Measurements from ENCODE around the gene ABCG4. TPM values are rescaled to one million over a fixed set of nuclear protein-coding genes. Genes with fewer than 3 reads are reported as not detected.
A peak's percentile ranks its signal among the peaks of the same experiment; 100 is the strongest.

Gene ABCG4
- total RNA-seq, 1 experiment from 2014 or later, result 0.24 TPM

DNA sequence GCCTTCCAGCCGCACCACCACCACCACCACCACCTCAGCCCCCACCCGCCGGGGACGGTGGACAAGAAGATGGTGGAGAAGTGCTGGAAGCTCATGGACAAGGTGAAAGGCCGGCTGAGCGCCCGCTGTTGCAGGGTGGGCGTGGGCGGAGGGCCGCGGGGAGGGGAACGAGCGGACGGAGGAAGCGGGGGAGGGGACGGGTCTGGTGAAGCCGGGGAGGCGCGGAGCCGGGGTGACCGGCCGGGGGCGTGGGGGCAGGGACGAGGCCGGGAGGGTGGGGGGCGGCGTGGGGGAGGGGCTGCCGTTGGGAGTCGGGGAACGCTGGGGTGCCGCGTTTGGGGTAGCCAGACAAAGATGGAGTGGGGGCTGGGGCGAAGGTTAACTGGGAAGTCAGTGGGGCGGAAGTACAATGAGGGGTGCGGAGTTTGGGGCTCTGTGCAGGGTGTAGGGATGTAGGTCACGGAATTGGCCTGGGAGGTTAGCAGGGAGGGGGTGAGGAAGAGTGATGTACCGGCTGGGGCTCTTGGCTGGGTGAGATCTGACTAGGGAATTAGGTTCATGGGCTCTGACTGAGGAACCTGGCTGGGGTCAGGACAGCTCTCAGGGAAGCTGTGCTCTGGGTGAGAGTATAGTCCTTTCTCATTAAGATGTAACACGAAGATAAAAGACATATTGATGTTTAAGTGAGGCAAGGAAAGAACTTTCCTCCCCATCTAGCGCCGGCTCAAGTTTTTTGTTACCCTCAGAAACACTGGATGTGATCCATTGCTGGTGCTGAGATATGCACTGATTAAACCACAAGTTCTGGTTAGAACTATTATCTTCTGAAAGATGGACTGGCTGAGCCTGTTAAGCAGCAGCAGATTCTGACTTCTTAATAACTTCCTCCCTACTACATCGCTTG lies 57.9 kb downstream of the ABCG4 start:
- DNase-seq (ENCODE audit: low read depth), result peak; percentile 14

DNA sequence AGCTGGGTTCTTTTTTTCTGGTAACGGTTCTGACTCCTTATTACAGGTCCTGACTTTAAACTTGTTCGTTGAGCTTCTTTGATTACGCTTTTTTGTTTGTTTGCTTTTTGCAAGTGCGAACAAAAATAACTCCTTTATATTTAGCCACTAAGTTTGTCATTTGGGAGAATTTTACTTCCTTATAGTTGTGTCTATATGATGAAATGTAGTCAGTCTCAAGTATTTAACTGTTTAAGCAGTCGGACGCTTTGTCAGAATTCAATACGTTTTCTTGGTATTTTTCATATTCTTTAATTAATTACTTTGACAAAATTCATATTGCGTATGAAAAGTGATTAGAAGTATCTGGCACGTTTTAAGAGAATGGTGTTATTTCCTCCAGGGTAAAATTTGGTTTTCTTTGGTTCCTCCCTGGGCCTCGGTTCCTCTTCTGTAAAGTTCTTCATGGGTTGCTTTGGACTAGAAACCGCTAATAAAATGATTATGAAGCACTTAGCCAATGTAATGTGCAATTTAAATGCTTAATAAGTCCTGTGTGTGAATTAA lies 58.6 kb downstream of the ABCG4 start:
- no peak for DNase-seq (ENCODE audit: low read depth)

DNA sequence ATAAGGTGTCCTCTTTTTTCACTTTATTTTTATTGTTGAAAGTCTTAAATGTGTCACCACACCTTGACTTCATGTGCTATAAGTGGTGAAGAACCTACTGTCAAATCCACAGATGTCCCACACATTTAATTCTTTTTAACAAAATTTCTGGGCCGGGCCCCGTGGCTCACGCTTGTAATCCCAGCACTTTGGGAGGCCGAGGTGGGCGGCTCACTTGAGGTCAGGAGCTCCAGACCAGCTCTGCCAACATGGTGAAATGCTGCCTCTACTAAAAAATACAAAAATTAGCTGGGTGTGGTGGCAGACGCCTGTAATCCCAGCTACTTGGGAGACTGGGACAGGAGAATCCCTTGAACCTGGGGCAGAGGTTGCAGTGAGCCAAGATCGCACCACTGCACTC lies 60.3 kb downstream of the ABCG4 start:
- DNase-seq (ENCODE audit: low read depth), result no peak

DNA sequence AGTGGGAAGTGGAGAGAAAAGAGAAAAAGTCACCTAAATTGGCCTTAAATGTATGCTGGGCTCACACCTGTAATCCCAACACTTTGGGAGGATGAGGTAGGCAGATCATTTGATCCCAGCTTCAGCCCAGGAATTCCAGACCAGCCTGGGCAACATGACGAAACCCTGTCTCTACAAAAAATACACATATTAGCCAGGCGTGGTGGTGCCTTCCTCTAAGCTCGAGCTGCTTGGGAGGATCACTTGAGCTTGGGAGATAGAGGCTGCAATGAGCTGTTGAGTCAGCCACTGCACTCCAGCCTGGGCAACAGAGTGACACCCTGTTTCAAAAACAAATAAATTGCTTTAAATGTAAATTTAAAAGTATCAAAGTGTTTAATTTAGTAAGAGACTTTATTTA lies 61.2 kb downstream of the ABCG4 start:
- no peak for DNase-seq (ENCODE audit: low read depth)

Other genes starting within 250 kb of the ABCG4 start
- gene BCL9L, start 223.1 kb upstream of the ABCG4 start, total RNA-seq (2014; rRNA removed; shearing (Covaris generic)), result 11.1 and 13.8 TPM in 2 replicates
- not detected in 2 replicates for gene UPK2, start 192.8 kb upstream of the ABCG4 start, total RNA-seq (2014; rRNA removed; shearing (Covaris generic))
- not detected in 2 replicates for gene FOXR1, start 177.3 kb upstream of the ABCG4 start, total RNA-seq (2014; rRNA removed; shearing (Covaris generic))
- 7.2 and 8.1 TPM in 2 replicates for gene CENATAC, start 150.9 kb upstream of the ABCG4 start, total RNA-seq (2014; rRNA removed; shearing (Covaris generic))
- 2,312 and 2,810 TPM in 2 replicates for gene RPS25, start 130.7 kb upstream of the ABCG4 start, total RNA-seq (2014; rRNA removed; shearing (Covaris generic))
- 135 and 150 TPM in 2 replicates for gene TRAPPC4, start 130.3 kb upstream of the ABCG4 start, total RNA-seq (2014; rRNA removed; shearing (Covaris generic))
- 18.6 and 19.7 TPM in 2 replicates for gene SLC37A4, start 118.2 kb upstream of the ABCG4 start, total RNA-seq (2014; rRNA removed; shearing (Covaris generic))
- gene HYOU1, start 91.8 kb upstream of the ABCG4 start, total RNA-seq (2014; rRNA removed; shearing (Covaris generic)), result 106 and 115 TPM in 2 replicates
- gene VPS11, start 81.2 kb upstream of the ABCG4 start, total RNA-seq (2014; rRNA removed; shearing (Covaris generic)), result 19.1 and 24.6 TPM in 2 replicates
- gene HMBS, start 64.2 kb upstream of the ABCG4 start, total RNA-seq (2014; rRNA removed; shearing (Covaris generic)), result 14.3 and 17.1 TPM in 2 replicates
- 41.6 and 44.0 TPM in 2 replicates for gene DPAGT1, start 47.2 kb upstream of the ABCG4 start, total RNA-seq (2014; rRNA removed; shearing (Covaris generic))
- 3.2 and 4.8 TPM in 2 replicates for gene C2CD2L, start 41.7 kb upstream of the ABCG4 start, total RNA-seq (2014; rRNA removed; shearing (Covaris generic))
- gene HINFP, start 27.5 kb upstream of the ABCG4 start, total RNA-seq (2014; rRNA removed; shearing (Covaris generic)), result 13.2 and 16.5 TPM in 2 replicates
- 4.9 and 5.6 TPM in 2 replicates for gene NLRX1, start 19.7 kb downstream of the ABCG4 start, total RNA-seq (2014; rRNA removed; shearing (Covaris generic))
- gene NHERF4, start 36.4 kb downstream of the ABCG4 start, total RNA-seq (2014; rRNA removed; shearing (Covaris generic)), result not detected in 2 replicates
- gene CBL, start 57.3 kb downstream of the ABCG4 start, total RNA-seq (2014; rRNA removed; shearing (Covaris generic)), result 12.7 and 14.1 TPM in 2 replicates
- 57.2 and 91.7 TPM in 2 replicates for gene MCAM, start 168.1 kb downstream of the ABCG4 start, total RNA-seq (2014; rRNA removed; shearing (Covaris generic))
- gene RNF26, start 185.5 kb downstream of the ABCG4 start, total RNA-seq (2014; rRNA removed; shearing (Covaris generic)), result 9.0 and 9.1 TPM in 2 replicates
- gene C1QTNF5, start 191.8 kb downstream of the ABCG4 start, total RNA-seq (2014; rRNA removed; shearing (Covaris generic)), result 2.3 and 4.4 TPM in 2 replicates
- not detected in 2 replicates for gene MFRP, start 197.7 kb downstream of the ABCG4 start, total RNA-seq (2014; rRNA removed; shearing (Covaris generic))
- gene USP2, start 232.6 kb downstream of the ABCG4 start, total RNA-seq (2014; rRNA removed; shearing (Covaris generic)), result 0.24 and 0.49 TPM in 2 replicates